Activated T-helper 1 cell treated with anti-CD3 and anti-CD28 coated beads, Interleukin-2, amount 50 U/mL, for 16 hours (primary cell): ENCODE measurements around the gene KCTD5.
"Not testable (repeated sequence)": the region's sequence is repeated elsewhere in the genome, so short reads cannot be mapped to it uniquely, and the experiment has no call there.

Experiments
- DNase-seq, 2 donors: peaks; one replicate each; pipeline ENCODE4 v3.0.0-alpha.2; 2020; ENCODE audit warnings: low read depth in 1 of 2, low spot score in 1 of 2

KCTD5 gene

DNA sequence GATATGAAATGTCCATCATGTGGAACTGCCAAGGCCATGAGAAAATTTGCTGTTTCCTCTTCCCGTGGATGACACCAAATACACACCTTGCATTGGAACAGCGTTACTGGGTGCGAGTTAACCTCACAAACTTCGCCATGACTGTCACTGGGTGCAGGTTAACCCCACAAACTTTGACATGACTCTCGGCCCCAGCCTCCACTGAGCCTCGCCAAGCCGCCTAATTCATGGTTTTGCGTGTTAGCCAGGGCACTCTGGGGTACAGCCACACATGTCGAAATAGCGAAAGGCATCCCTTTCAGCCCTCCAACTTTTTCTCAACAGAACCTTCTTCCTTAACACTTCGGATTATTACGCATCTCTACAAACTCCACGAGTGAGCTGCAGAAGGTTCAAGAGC lies 10.6 kb upstream of the KCTD5 start:
- no peak for DNase-seq

DNA sequence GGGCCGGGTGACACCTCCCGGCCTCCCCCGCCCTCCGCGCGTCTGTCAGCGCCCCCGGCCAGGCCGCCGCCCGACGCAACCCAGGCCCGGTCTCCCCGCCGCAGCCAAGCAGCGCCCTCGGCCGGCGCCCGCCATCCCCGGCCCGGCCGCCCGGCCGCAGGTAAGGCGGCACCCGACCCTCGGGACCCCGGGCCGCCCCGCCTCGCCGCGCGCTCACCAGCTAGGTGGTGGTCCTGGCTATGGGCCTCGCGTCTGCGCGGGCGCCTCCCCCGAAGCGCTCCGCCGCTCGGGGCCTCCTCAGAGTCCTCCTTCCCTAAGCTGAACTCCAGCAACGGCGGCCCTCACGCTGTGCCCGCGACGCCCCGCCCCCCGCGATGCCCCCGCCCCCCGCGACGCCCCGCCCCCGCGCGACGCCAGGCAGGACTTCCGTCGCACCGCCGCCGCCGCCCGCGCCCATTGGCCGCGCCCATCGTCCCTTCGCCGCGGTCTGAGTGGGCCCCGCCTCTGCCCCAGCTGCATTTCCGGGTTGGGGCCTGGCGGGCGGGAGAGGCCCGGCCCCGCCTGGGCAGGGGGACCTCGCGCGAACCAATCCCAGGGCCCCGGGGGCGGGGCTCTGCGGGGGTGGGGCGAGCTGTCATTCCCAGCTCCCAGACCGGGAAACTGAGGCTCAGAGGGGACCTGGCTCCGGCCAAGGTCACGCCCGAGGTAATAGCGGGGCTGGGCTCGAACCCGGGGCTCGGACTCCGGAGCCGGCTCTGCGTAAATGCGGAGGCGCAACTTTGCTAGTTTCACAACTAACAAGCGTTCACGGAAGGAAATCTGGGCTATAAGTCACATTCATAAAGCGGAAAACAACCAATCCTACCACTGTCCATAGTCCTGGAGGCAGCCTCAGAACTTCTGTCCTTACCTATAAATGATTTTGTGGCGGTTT lies 9.0 kb upstream of the KCTD5 start:
- DNase-seq: peak; percentile 88 to 92

- DNase-seq: no peak
These were observed 7.3 kb upstream of the KCTD5 start for GRCh38 chr16:2675021-2675420.

DNA sequence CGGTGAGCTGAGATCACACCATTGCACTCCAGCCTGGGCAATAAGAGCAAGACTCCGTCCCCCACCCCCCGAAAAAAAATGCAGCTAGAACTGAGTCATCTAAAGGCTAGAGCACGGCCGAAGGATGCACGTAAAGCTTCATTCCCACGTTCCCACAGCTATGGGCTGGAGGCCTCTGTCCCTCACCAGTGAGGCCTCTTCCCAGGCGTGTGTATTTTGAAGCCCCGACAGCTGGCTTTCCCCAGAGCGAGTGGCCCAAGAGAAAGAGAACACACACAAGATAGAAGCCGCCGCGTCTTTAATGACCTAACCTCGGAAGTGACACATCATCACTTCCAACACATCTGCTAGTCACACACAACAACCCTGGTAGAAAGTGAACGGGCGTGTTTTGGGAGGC lies 6.6 kb upstream of the KCTD5 start:
- DNase-seq: no peak

- DNase-seq: not testable (repeated sequence)
These were observed 5.4 kb upstream of the KCTD5 start for GRCh38 chr16:2676937-2677336.

DNA sequence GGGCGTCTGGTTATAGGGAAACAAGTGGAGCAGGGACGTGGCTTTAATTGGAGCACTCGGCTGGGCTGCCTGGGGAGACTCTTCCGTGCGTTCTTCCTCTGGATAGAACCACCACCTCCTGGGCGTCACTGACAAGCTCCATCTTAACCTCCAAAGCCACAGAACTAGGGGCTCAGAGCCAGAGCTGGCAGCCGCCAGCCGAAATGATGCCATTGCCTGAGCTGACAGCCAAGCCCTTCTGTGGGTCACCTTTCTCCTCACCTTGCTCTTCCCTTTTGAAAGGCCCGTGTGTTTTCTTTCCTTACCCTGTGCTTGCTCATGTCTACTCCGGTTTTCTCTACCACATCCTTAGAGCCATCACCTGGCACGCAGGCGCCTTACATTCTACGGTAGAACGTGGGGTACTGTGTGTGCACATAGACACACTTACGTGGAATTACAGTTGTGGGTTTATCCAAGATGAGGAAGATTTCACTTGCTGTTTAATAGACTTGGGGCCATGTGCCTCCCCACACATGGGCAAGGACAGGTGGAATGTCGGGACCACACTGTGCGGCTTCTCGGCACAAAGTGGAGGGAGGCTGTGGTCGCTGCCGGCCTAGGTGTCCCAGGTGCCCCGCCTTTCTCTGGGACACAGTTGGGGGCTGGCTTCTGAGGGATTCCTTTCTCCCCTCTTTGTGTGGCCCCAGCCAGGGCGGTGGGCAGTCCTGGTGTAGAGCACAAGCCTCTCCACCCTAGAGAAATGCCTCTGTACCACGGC lies 3.9 kb upstream of the KCTD5 start:
- DNase-seq: not testable (repeated sequence)

- not testable (repeated sequence) for DNase-seq
These were observed 2.4 kb upstream of the KCTD5 start for GRCh38 chr16:2679902-2680301.

DNA sequence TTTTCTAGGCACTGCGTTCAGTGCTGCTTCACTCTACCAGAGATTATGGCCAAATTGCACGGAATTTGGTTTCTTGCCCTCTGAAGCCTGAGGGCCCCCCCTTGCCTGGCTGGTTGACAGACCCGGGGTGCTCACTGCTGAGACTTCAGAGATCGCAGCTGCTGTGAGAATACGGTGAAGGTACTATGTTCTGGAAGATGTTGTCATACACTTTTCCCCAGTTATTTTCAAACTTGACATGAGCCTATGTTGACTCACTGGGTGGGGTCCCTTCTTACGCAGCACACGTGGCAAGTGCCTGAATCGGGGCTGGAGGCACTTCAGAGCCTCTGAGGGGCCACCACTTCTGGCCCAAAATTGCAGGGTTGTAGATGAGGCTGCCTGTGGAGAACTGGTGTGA lies 2.0 kb upstream of the KCTD5 start:
- DNase-seq: not testable (repeated sequence)

DNA sequence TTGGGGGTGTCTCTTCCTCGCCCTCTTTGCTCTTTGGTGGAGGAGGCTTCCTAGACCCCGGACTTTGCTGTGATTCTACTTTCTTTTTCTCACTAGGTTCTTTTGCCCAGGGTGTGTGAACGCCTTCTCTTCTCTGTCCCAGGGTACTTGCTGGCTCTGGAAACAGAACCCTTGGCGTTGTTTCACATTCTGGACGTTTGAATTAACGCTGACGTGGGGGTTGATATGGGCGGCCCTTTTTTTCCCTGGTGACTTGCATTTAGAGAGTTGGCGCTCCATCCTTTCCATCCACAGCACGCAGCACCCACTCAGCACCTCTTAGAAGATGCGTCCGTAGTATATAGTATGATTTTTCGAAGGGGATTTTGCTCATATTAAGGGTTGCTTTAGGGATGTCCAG lies 718 bp downstream of the KCTD5 start:
- DNase-seq: not testable (repeated sequence)

DNA sequence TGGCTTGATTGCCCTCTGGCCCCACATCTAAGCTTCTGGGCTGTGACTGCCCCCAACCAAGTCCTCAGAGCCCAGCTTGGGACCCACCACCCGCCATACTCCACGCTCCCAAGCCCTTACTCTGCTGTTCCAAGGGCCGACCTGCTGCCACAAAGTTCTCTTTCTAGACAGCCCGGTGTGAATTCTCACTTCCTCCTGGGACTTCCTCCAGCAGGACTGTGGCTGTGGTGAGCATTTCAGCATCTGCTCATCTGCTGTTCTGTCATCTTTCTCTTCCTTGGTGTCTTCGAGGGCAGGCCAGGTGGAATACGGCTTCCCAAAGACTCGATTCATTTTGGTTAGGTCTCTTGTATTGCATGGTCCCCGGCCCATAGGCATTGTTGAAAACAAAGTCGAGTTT lies 3.8 kb downstream of the KCTD5 start:
- DNase-seq: not testable (repeated sequence)

DNA sequence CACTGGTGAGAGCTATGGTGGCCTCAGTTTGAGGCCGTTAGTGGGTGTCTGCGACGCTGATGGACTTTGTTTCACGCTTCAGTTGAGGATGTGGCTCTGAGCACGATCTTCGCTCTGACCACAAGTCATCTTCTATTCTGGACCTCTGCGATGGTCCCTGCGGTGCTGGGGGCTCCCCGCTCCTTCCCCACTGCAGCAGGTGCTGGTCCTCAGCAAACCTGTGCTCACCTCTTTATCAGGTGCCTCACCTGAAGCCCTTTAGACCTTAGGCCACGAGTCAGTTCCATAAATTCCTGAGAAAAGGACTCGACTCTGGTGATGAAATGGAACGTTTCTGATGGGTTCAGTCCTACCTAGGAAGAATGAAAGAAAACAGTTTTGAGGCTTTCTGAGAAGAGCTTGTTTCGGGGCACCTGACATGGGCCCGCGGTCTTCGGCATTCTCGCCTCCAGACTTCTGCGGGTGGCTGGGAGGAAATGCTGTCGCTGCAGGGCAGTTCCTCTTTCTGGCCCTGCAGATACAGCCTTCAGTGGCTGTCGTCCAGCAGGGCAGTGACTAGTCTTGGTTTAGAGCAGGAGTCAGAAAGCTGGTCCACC lies 4.7 kb downstream of the KCTD5 start:
- DNase-seq: no peak

GRCh38 chr16:2687531-2688308 lies 5.4 kb downstream of the KCTD5 start:
- DNase-seq: no peak

- DNase-seq: not testable (repeated sequence)
These were observed 7.1 kb downstream of the KCTD5 start for GRCh38 chr16:2689422-2689821.

- no peak for DNase-seq
These were observed 7.9 kb downstream of the KCTD5 start for GRCh38 chr16:2689968-2690801.

GRCh38 chr16:2690852-2691251 lies 8.5 kb downstream of the KCTD5 start:
- no peak for DNase-seq

DNA sequence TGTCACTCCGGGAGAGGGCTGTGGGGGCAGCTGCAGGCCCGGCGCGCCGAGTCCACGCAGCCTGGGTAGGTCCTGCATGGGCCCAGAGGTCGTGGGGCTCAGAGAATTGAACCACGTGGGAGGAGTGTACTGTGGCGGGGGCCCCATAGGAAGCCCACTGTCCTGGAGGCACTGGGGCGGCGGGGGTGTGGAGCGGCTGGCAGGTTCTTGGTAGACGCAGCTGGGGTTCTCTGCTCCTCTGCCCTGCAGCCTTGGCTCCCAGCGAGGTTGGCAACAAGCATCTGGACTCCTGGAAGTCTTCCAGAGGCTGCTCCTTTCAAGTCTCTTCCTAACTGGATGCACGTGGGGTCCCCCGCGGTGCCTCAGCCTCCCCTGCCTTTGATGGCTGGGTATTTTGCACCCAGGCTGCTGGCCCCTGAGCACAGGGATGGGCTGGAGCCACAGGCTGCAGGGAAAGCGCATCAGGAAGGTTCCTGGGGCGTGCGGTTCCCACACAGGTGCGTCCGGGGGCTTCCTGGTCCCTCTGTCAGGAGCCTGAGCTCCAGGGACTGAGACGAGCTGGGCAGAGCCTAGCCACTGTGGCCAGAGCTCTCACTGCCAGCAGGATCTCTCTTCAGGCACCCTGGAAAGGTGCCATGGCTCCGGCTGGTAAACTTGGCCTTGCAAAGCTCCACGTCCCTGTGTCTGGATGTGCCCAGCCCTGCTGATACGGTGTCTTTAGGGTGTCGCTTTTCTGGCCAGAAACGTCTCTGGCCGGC lies 9.3 kb downstream of the KCTD5 start:
- DNase-seq: no peak

GRCh38 chr16:2692251-2692947 lies 10.1 kb downstream of the KCTD5 start:
- DNase-seq: no peak

GRCh38 chr16:2692948-2693651 lies 10.8 kb downstream of the KCTD5 start:
- DNase-seq: no peak
